Hepatocyte (in vitro differentiated cells): ENCODE measurements around the gene MSH5.

Experiments used
- CTCF ChIP-seq: fragments of 200-600 bp; sonication (generic); IDR thresholded peaks from 2 replicates; pipeline ENCODE4 v1.5.1; 2016; ENCODE audit warnings: antibody characterized with exemption, mild to moderate bottlenecking; ENCODE audit not compliant: poor library complexity
- EZH2 ChIP-seq: fragments of 200-600 bp; sonication (generic); IDR thresholded peaks from 2 replicates; pipeline ENCODE4 v1.6.1; 2016; ENCODE audit warnings: antibody characterized with exemption, mild to moderate bottlenecking, borderline replicate concordance

GRCh38 chr6:31785475-31785874 lies 45.7 kb downstream of the MSH5 start:
- no peak for TF ChIP-seq CTCF
- no peak for TF ChIP-seq EZH2
